Fibroblast of skin of left biceps (primary cell): Measurements from ENCODE around the gene TMEM82.

ENCODE experiments used
- DNase-seq, 2 experiments: peaks; one replicate each; pipeline ENCODE4 v3.0.0-alpha.2; 2013; ENCODE audit warnings: low read depth in 2 of 2

The TMEM82 gene

GRCh38 chr1:15786581-15786980 lies 44.3 kb downstream of the TMEM82 start:
- no peak for DNase-seq

GRCh38 chr1:15788624-15789301 lies 46.5 kb downstream of the TMEM82 start:
- no peak for DNase-seq

- no peak for DNase-seq
Measured at GRCh38 chr1:15796086-15796462, 53.8 kb downstream of the TMEM82 start.
